Heart left ventricle (tissue), 13 donors: Measurements from ENCODE around the gene COL10A1.

ENCODE experiments used
- CTCF ChIP-seq, 12 donors: fragments of 200-600 bp; sonication (generic) in 4 of 12; IDR thresholded peaks; one replicate each; pipeline versions ENCODE4 v1.5.0 to v1.8.0; 2018 to 2022; ENCODE audit warnings: antibody characterized with exemption in 12 of 12, mild to moderate bottlenecking in 5 of 12
- POLR2A ChIP-seq, 2 donors: fragments of 450-650 bp; IDR thresholded peaks; one replicate each; pipeline ENCODE4 v1.6.1; 2017; ENCODE audit warnings: antibody characterized with exemption in 2 of 2, mild to moderate bottlenecking in 2 of 2, moderate library complexity in 2 of 2
- donor health status: ischemic (EF 13 %, LVEDD 7.1; RV severe dilation, severe dysfunction).
- donor health status: DM: no; HTN: yes; CAD: no.
- donor health status: DM: no; HTN: no; CAD: no.
- donor health status: ischemic (EF 25% LVEDD 6.9; RV normal size, moderate dysfunction).
- donor health status: ischemic (EF 25% LVEDD 5.7; RV mildly dilated, moderate dysfunction).
- donor health status: ischemic (EF 35%, LVEDD 5.7; RV mildly dilated, moderate dysfunction).
- donor health status: nonischemic (EF 11% LVEDD 7.7; RV severe dilation, severe dysfunction).
- donor health status: DM: yes; HTN: yes; CAD: no.
- donor health status: PGD.
- donor health status: ischemic (EF 29% LVEDD 5.4; RV normal size, mild dysfunction).
- donor health status: nonischemic (EF 23%, LVEDD 6.1; RV moderate dilation, normal function).

DNA sequence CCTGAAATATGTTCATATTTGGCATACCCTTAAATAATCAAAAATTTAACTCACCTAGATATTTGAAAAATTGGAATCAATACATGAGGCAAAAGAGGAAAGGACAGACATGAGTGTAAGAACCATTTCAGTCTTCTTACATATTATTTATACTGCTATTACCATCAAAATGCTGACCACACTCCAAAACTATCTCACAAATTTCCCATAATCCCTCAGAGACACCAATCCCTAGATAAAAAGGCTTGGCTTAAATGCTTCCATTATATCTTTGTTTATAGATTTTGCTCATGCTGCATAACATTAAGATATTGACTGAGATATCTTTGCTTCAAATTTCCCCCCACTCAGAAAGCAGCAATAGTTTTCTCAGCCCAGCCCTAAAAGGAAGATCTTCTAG is 37.0 kb downstream of the COL10A1 start:
- no peak for TF ChIP-seq CTCF (IDR thresholded peaks at IDR 0.05)
- TF ChIP-seq POLR2A (IDR thresholded peaks at IDR 0.05): no peak
